ENCODE results near the gene ATG3.
A peak's percentile ranks its signal among the peaks of the same experiment; 100 is the strongest.
"Not testable (repeated sequence)": the region's sequence is repeated elsewhere in the genome, so short reads cannot be mapped to it uniquely, and the experiment has no call there.

The ATG3 gene

DNA sequence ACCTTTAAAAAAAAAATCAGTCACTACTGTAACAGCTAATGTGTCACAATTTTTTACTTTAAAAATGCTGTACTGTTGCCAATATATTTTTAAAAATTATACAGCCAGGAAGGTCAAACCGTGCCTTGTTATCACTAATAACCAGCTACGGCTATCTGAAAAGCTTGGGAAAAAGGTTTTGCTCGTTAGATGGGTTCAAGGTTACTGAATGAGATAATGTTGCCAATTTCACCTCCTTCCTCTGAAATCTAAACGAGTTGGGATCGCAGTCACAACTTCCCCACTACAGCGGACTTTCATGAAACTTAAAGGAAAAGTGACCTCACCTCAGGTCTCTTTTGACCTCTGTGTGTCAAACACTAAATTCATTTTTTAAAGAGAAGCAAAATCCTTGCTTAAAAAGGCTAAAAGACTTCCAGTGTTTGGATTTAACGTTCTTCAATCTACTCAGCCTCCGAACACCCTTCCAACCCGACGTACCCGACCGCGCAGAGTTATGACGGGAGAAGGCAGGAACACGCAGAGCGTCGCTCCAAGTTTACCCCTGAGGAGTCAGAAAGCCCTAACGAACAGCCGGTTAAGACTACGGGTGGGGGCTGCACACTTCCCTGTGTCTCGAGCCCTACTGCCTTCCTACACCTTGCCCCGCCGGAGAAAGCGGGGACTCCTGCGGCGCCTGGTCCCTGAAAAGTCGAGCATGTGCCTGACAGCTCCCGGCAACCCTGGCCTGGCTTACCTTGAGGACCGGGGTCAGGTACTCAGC lies 860 bp downstream of the ATG3 start:
- DNase-seq = peak; percentile 87

DNA sequence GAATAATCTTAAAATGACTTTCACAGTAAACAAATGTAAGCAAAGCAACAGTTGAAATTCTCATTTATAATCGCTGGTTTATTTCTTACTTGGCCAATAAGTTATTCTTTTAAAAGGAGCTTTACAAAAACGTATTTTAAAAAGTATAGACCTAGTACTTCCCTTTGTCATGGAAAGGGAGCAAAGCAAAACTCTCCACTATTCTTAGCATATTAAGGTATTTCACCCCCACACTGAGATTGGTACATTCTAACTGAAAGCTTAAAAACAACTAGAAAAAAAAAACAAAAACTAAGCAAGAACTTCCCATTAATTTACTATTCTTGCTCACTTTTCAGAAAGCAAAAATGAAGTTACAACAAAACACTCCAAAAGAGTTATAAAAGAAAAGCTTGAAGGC lies 1.5 kb downstream of the ATG3 start:
- DNase-seq = no peak

DNA sequence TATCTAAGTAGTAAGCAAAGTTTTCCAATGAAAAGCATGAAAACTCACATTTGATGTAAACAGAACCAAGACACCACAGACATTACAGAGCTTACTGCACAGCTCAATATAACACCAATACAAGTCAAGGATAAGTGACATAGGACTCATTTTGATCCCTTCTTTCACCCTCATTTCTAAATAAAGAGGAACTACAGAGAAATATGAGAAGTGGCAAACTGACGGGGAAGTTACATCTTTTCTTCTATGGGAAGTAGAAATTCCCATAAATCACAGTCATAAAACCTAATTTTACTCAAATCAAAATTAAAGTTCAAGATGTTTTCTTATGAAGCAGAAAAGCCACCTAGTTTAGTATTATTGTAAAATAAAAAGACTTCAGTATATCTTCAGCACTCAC lies 3.8 kb downstream of the ATG3 start:
- no peak for DNase-seq

DNA sequence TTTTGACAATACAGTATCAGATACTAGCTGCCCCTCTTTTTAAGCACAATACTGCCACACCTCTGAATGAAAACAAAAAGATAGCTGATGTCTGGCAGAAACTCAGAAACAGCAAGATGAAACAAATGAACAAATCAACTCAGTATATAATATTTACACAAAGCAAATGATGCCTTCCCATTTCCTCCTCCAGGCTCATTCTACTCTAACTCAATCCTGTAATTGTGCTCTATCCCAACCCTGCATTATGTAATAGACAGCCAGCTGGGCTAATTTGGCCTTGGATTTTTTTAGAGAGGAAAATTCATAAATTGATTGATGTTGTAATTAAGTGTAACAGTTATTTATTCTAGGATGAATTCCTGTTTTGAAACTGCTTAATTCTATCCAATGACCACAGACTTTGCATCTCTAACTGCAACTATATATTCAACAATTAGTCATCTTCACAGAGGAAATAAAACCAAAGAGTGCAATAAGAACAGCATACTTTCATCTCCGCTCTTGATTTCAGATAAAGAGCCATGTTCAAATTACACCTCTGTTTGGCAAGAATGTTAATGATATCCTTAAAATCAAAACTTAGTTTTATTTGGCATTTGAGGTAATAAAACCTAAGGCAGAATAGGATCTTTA lies 6.1 kb downstream of the ATG3 start:
- DNase-seq = no peak

DNA sequence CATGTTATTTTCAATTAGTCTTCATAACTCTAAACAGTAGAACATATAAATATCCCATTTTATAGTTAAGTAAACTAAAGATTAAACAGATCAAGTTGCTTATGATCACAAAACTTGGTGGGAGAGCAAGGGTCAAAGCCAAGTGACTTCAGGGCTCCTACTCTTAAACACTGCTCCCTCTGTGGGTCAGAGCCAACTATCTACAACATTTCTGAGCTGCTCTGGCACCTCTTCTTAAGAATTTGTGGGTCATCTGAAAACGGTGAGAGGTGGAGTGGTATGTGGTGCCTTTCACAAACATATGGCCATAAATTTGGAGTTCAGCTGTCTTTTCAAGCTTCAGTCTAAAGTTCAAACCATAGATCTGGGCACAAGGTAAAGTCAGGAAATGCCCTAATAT lies 10.9 kb downstream of the ATG3 start:
- DNase-seq = no peak

DNA sequence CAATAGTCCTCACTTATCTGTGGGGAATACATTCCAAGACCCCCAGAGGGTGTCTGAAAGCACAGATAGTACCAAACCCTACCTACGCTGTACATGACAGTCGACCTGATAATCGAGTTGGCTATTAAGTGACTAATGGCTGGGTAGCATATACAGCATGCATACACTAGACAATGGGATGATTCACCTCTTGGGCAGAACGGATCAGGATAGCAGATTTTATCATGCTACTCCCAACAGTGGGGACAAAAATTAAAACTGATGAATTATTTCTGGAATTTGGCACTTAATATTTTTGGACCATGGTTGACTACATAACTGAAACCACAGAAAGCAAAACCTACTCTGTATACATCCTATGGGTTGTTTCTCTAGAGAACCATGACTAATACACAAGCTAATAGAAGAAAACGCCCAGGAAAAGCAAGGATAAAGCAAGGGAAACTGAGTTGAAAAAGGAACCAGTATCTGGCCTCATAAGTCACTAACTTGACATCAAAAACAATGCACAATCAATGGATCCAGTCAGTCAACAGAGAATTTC lies 15.5 kb downstream of the ATG3 start:
- no peak for DNase-seq

DNA sequence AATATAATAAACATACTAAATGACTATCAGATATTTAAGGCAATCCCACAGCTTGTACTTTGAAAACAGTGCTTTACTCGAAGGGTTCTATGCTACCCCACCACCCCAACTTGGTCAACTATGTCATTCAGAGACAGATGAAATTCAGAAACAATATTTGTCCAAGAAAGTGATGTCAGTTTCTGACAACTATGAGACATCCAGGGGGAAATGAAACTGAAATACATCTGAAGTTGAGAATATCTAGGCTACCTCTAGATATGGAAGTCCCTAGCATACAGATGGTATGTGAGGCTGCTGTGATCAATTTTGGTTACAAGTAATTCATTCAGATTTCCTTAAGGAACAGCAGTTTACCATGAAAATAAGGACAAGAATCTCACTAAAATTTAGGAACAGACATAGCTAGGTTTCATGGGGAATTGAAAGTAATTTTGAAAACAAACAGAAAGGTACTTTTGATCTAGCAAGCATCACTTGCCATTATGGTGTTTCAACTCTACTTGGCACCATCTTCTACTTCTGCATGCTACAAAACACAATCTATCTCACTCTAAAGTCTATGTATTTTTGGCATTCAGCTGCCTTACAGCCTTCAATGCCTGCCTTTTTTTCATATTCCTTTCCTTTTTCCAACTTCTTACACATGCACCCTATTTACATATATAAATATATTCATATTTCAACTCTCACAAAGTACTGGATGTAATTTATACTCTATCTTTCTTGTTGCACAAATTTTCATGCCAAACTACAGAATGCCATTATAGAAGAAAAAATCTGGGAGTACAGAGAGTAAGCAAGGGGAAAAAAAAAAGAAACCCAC lies 21.7 kb downstream of the ATG3 start:
- DNase-seq = no peak

DNA sequence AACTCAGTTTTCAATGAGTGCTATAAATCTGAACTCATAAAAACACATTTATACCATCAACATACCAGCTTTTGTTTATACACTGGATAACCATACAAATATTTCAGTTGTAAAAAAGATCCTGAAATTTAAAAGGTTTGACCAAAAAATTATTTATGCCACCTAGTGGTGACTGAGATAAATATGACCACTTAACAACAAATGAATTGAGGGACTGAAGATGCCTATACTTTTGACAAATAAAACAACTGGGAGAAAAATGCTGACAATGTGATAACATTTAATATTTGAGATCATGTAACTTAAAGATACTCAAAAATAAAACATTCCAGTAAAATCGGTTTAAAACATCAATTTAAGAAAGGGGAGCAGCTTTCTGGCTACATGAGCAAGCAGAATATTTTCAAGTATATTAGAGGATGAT lies 30.4 kb downstream of the ATG3 start:
- no peak for DNase-seq

DNA sequence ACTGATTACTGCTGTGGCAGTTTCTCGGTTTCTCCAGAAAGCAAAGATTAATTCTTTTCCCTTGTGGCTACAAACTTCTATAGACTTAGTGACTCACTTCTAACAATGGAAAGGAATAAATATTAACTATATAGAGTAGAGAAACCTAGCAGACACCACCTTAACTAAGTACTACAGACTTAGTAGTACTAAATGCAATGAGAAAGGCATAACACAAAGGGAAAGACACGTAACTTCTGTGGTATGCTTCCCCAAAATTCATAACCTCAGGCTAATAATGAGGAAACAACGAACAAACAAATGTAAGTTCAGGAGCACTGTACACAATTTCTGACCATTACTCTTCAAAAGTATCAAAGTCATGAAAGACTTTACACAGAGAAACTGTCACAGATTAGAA lies 31.2 kb downstream of the ATG3 start:
- DNase-seq = no peak

DNA sequence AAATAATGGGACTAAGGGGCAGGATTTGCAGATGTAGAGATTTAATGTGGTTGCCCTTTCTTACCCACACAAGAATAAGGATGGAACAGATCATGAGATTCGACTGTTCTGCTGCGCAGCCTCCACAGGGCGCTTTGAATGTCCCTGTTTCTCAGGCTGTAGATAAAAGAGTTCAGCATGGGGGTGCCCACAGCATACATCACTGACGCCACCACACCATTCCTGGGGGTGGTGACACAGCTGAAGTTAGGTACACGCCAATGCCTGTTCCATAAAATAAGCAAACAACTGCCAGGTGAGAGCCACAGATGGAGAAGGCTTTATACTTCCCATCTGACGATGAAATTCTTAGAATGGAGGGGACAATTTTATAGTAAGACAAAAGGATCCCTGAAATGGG lies 37.6 kb downstream of the ATG3 start:
- DNase-seq = not testable (repeated sequence)

DNA sequence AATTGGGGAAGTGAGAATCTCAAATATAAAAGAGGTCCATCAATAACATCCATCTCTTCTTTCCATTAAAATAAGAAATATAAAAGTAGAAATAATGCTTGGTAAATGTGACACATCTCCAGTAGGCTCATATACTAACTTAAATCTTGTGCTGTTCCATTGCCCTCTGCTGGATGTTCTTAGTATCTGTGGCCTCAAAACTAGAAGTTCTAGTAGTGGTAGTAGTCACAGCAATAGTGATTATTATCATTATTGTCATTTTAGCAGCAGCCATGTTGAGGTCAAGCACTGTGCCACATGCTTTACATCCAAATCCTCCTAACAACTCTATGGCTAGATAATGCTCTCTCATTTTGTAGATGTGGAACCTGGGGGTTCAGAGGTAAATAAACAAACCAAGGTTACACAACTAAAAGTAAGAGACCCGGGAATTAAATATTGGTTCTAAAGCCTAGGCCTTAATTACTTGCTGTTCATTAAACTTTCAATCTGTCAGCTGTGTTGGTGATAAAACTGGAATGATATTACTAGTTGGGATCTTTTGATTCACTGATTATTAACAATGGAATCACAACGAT lies 42.2 kb downstream of the ATG3 start:
- DNase-seq = no peak

DNA sequence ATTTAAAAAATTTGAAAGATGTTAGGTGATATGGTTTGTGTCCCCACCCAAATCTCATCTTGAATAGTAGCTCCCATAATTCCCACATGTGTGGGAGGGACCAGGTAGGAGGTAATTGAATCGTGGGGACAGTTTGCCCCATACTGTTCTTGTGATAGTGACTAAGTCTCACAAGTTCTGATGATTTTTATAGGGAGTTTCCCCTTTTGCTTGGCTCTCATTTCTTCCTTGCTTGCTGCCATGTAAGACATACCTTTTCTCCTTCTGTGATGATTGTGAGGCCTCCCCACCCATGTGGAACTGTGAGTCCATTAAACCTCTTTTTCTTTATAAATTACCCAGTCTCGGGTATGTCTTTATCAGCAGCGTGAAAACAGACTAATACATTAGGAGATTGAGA lies 42.8 kb downstream of the ATG3 start:
- DNase-seq = not testable (repeated sequence)

DNA sequence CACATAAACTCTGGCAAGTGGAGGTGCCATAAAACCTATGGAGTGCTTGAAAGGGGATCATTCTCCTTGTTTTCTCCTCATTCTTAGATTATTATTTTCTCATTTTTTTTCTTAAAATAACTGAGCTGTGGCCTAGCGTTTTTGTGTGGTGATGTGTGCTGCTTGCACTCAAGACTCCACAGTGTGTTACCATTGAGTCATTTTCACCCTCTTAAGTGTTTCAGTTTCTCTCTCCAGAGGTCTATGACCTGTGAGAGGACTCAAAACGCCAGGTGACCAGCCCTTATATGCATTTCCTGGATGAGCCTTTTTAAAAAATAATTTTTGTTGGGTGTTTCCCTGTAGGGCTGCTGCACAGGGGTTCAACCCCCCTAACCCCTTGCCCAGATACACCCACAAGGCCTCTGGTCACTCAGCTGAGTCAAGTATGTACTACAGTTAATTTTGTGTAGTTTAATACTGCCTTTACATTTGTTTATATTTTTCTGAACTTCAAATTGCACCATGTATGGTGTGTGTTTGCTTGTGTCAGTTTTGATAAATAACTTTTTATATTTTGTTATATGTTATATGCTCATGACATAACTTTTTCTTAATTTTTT lies 47.1 kb downstream of the ATG3 start:
- DNase-seq = no peak

DNA sequence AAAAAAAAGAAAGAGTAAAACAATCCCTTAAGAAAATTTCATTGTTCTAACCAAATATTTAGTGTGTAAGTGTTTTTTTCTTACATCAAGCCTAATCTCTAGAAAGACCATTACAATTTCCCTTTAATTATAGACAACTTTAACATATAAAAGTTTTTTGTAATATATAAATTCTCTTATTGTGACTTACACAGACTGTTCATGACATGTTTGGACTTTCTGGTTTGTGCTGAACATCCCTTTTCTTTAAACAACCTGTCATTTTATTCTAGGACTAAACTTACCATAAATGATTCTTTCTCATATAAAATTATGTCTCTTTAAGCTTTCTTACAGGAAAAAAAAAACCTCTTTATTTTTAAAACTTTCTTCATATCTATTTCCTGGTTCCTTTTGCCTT lies 49.4 kb downstream of the ATG3 start:
- DNase-seq = no peak

DNA sequence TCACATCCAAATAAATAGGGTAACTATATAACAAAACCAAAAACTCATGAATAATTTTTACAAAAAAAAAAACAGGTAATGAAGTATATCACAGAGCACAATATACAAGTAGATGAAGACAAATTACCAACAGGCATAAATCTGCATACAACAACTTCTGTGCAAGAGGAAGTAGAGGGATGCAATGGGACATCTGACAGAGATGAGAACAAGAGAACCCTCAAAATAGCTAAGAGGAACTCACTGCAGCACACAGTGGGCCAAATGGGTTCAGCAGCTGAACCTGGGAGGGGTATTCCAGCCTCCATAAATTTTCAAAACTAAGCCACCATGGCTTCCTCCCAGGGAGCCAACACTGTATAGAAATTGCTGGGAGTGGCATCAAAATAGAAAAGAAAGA lies 52.9 kb downstream of the ATG3 start:
- no peak for DNase-seq

DNA sequence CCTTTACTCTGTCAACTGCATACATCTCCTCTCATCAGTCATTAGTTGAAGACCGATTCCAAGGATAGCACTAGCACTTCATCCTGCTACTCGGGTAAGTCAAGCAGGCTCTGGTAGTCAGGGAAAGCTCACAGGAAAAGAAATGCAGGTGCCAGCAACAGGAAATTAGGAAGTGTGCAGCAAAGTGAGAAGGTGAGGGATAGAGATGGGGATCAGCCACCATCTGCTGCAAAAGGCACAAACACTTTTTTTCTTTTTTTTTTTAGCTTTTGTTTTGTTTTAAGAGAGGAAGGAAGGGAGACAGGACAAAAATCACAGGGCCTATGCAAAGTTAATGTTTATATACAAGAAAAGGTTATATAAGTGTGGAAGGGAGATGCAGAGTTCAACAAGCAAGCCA lies 53.5 kb downstream of the ATG3 start:
- no peak for DNase-seq

DNA sequence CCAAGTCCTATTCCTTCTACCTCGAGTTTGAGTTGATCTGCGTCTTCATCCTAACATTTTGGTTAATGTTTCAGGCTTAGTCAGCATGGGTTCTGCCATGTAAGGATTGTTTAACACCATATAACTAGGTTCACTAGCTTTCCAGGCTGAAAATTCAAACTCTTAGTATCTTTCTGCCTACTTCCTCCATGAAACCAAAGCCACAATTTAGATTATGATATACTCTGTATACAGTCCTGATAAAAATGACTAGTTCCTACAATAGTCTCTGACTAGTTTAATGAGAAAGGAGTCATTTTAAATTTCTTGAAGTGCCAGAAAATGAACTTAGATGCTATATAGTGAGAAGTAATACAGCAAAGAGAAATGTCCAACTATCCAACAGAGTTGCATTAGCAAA lies 55.9 kb downstream of the ATG3 start:
- no peak for DNase-seq

DNA sequence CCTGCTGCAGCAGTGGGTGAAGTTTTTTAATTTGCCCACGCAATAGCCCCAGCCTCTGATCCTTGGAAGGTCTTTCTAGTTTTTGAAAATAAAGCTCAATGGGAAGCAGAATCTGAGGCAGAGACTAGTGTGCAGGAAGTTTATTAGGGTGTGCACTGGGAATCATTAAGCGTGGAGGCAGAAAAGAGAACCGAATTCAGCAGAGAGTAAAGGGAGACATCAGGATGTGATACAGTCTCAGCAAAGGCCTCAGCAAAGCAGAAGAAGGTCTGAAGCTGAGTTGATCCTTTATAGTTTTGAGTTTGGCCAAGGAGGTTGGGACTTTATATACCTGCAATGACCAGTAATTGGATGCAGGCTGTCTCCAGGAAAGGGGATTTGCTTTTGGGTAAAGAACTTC lies 57.6 kb downstream of the ATG3 start:
- DNase-seq = no peak

DNA sequence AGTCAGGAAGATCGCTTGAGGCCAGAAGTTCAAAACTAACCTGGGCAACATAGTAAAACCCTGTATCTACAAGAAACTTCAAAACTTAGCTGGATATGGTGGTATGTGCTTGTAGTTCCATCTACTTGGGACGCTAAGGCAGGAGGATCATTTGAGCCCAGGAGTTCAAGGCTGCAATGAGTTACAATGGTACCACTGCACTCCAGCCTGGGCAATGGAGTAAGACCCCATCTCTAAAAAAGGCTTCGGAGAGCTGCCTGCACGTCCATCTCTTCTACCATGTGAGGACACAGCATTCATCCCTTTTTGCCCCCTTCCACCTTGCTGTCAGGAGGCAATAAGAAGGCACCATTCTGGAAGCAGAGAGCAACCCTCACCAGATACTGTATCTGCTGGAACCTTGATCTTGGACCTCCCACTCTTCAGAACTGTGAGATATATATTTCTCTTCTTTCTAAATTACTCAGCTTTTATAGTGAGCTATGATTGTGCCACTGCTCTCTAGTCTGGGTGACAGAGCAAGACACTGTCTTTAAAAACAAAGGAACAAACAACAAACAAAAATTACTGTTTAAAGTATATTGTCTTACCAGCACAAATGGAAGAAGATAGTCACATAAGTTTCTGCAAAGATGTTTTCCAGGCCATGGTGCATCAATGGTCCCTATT lies 58.3 kb downstream of the ATG3 start:
- no peak for DNase-seq

DNA sequence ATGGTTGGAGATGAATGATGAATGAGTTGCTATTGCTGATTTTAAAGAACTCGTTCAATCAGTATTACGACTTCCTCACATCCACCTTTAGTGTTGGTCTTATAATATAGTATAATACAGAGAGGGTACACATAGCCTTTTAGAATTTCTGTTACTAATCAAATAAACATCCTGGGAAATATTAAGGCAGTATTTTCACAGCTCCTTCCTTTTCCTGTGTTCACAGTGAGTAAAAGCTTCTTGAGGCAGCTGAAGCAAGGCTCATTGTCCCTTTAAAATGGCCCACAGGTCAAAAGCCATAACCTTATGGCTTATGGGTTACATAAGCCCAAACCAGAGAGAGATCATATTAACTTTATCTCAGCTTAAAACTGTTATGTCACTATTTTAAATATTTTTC lies 61.1 kb downstream of the ATG3 start:
- no peak for DNase-seq

DNA sequence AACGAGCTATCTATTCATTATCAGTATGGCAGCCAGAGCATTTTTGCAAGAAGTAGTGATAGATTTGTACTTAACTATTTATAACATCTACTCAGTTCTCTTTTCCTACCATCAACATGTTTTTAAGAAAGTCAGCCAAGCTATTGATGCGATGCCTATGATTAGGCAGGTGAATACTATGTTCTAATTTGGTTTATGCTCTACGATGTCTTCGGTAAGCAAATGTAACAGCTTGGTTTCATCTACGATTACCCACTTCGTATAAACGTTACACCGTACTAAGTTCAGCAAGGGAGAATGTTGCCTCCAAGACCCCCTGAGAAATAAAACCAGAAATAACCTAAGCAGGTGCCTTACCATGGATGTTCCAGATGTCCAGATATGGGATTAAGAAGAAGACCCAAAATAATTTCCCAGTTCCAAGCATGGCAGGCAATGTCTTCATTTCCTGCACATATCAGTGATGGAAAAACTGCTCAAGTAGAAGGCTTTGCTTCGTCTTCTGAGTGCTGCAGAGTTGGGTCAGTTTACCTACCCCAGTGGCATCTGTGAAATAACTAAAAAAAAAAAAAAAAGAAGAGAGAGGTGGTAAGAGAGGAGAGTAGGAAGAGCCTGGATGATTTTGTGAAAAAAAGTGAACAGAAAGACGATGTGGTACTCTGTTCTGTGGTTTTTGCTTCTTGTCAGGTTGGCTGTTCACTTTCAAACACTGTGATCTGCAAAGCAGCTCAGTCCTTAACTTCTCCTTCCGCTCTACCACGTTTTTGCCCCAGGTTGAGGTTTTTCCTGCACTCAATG lies 62.6 kb downstream of the ATG3 start, which contains the start of gene BTLA:
BTLA (minus strand) TSS at position 559 of the 798 bp plus-strand sequence; CDS start at position 445, 114 bp downstream.
- DNase-seq = no peak

All from activated CD8-positive, alpha-beta memory T cell treated with anti-CD3 and anti-CD28 coated beads, Interleukin-2, amount 50 U/mL, for 48 hours (primary cell).